NCI-H2227 treated with DMSO at 0.1 percent for 48 hours (cell line): ENCODE data around the gene CFD.

Experiments
- DNase-seq: peaks from one replicate; lab custom pipeline; 2025; lab: John Stamatoyannopoulos, UW

CFD gene

GRCh38 chr19:906480-906879 is 47.0 kb downstream of the CFD start:
- DNase-seq: no peak

DNA sequence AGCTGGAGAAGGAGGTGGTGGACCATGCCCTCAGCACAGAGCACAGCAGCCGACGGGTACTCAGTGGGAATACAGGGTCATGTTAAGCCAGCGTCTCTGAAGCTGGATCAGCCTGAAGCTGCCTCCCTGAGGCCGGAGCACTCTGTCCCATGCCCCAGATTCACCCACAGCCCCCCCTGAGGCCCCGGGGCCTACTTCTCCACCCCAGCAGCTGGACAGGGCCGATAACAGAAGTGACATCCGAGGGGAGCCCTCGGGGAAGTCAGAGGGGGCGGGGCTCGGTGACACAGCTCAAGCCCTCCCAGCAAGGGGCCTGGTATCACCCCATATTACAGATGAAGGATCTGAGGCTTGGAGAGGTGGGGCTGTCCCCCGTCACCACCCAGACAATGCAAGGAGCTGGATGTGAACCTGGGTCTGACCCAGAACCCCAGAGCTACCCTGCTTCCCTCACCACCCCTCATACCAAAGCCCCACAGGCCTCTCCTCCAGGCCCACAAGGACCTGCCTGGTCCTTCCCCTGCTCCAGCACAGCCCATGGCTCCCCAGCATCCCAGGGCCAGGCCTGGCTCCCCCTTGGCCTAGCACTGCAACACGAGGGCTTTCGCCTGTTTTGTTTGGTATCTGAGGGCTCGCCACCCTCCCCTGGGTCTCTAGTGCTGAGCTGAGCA is 47.9 kb downstream of the CFD start:
- no peak for DNase-seq

GRCh38 chr19:911197-912033 is 52.0 kb downstream of the CFD start:
- no peak for DNase-seq

GRCh38 chr19:912181-913079 is 53.0 kb downstream of the CFD start:
- no peak for DNase-seq
